ENCODE data around the gene PLOD1.

PLOD1 gene

DNA sequence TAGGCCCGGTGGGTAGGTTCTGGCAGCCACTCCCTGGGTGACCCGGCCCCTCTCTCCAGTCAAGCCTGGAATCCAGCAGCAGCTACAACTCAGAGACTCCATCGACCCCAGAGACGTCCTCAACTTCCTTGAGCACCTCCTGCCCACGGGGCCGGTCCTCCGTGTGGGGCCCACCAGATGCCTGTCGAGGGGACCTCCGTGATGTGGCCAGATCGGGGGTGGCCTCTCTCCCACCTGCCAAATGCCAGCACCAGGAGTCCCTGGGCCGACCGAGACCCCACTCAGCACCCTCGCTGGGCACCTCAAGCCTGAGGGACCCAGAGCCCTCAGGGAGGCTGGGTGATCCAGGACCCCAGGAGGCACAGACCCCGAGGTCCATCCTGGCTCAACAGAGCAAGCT is 87.5 kb downstream of the PLOD1 start:
- H3K9ac ChIP-seq (ENCODE audit: low read length): no peak overlapping the region
- no peaks in the 10 kb centered on the region for H3K27me3 ChIP-seq (ENCODE audit: control insufficient read depth, insufficient read depth, low read length)
- H3K4me1 ChIP-seq (ENCODE audit: control insufficient read depth, insufficient read depth, low read length): no peaks in the 10 kb centered on the region
- H3K4me3 ChIP-seq (ENCODE audit: low read depth, low read length): no peak overlapping the region
- H3K36me3 ChIP-seq (ENCODE audit: control insufficient read depth, insufficient read depth, low read length): peaks cover 50% of the 10 kb centered on the region
- H3K9me3 ChIP-seq (ENCODE audit: control insufficient read depth, insufficient read depth, low read depth, low read length): no peaks in the 10 kb centered on the region
- no peak overlapping the region for H3K27ac ChIP-seq (ENCODE audit: low read depth, low read length)
